Chondrocyte (in vitro differentiated cells): ENCODE results near the gene ZDHHC21. TPM values are rescaled to one million over a fixed set of nuclear protein-coding genes. Genes with fewer than 3 reads are reported as not detected.

ENCODE experiments used
- DNase-seq: peaks from one replicate; pipeline ENCODE4 v3.0.0; 2021; ENCODE audit warnings: mixed read lengths, low spot score
- H3K27ac Mint-ChIP-seq: one replicate; pipeline ENCODE4 v1.8.0; 2021; ENCODE audit warnings: mild to moderate bottlenecking, moderate library complexity, mixed read lengths; ENCODE audit not compliant: unreplicated experiment
- H3K27me3 Mint-ChIP-seq: 2 replicates; pipeline ENCODE4 v1.8.0; 2021; ENCODE audit warnings: low read depth, mixed read lengths
- H3K36me3 Mint-ChIP-seq: 2 replicates; pipeline ENCODE4 v1.8.0; 2021; ENCODE audit warnings: low read depth, mixed read lengths
- H3K4me1 Mint-ChIP-seq: 2 replicates; pipeline ENCODE4 v1.8.0; 2021; ENCODE audit warnings: low read depth, mild to moderate bottlenecking, mixed read lengths
- H3K4me3 Mint-ChIP-seq: one replicate; pipeline ENCODE4 v1.8.0; 2021; ENCODE audit warnings: mild to moderate bottlenecking, moderate library complexity, mixed read lengths; ENCODE audit not compliant: unreplicated experiment
- H3K9me3 Mint-ChIP-seq: 2 replicates; pipeline ENCODE4 v1.8.0; 2021; ENCODE audit warnings: low read depth, mixed read lengths
- total RNA-seq: library from RNA; stranded (reverse); gene quantifications from 3 replicates; pipeline ENCODE4 v1.2.1, GENCODE V29; 2021
- TF ChIP-seq, protein P1 (sequence below): fragments of 200-600 bp; sonication (generic); IDR thresholded peaks from 2 replicates; pipeline ENCODE4 v1.5.0; 2021; ENCODE audit warnings: antibody characterized with exemption, mild to moderate bottlenecking, moderate library complexity

ZDHHC21 gene
- total RNA-seq, 1 donor from 2014 or later: 11.4 TPM

DNA sequence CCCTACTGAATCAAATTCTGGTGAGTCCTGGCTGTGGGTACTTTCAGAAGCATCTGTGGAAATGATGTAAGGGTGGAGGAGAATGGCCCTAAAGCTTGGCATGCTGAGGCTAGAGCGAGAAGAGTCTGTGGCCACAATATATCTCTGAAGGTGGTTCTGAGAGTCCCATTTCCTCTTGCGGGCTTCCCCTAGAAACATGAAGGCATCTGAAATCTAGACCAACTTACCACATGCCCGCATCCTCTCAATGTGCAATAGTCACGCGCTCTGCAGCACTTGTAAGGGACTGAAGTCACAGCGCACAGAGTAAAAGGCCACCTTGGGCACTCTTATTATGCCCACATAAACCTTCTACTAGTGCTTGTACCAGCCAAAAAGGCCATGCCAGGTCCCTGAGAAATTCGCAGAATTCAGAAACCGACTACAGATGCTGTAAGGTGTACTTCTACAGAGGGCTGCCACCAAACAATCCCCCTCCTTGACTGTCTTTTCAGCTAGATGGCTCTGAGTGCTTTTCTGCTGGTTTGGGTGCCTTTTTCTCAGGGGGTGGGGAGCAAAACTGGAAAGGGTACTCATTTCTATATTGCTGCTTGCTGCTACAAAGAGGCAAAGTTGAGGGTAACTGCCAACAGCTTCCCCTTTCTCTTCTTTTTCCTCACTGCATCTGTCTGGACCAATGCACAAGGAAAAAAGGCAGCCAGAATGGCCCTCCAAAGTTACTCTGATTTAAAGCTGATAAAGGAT lies 107.3 kb downstream of the ZDHHC21 start:
- no peak overlapping the region for H3K27ac Mint-ChIP-seq
- H3K27me3 Mint-ChIP-seq: no peaks in the 10 kb centered on the region
- TF ChIP-seq, protein P1, sequence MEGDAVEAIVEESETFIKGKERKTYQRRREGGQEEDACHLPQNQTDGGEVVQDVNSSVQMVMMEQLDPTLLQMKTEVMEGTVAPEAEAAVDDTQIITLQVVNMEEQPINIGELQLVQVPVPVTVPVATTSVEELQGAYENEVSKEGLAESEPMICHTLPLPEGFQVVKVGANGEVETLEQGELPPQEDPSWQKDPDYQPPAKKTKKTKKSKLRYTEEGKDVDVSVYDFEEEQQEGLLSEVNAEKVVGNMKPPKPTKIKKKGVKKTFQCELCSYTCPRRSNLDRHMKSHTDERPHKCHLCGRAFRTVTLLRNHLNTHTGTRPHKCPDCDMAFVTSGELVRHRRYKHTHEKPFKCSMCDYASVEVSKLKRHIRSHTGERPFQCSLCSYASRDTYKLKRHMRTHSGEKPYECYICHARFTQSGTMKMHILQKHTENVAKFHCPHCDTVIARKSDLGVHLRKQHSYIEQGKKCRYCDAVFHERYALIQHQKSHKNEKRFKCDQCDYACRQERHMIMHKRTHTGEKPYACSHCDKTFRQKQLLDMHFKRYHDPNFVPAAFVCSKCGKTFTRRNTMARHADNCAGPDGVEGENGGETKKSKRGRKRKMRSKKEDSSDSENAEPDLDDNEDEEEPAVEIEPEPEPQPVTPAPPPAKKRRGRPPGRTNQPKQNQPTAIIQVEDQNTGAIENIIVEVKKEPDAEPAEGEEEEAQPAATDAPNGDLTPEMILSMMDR: no peak
- no peaks in the 10 kb centered on the region for H3K4me1 Mint-ChIP-seq
- H3K36me3 Mint-ChIP-seq: peaks cover 6% of the 10 kb centered on the region
- H3K9me3 Mint-ChIP-seq: peaks cover 19% of the 10 kb centered on the region
- H3K4me3 Mint-ChIP-seq: no peak overlapping the region
- no peak for DNase-seq

DNA sequence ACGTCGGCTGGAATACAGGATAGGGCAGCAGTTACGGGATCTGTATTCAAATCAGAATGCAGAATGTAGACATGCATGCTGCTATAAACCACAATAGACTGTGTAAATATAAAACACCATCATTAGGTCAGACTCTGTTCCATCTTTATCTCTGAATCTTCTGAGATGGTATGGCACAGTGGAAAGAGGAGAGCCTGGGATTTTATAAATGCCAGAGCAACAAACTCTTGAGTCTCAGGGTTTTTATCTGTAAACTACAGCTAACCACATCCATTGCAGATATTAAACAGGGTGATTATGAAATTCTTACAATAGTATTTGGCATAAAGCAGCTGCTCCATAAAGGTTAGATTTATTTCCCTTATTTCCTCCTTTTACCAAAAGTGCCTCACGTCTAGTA lies 108.7 kb downstream of the ZDHHC21 start:
- Mint-ChIP-seq H3K4me1 (no peaks in the 10 kb centered on the region), H3K27me3 (no peaks in the 10 kb centered on the region), H3K9me3 (peaks cover 19% of the 10 kb centered on the region), H3K4me3 (no peak overlapping the region), H3K36me3 (peaks cover 6% of the 10 kb centered on the region), H3K27ac (no peak overlapping the region)
- DNase-seq: no peak
- TF ChIP-seq, protein P1: no peak

DNA sequence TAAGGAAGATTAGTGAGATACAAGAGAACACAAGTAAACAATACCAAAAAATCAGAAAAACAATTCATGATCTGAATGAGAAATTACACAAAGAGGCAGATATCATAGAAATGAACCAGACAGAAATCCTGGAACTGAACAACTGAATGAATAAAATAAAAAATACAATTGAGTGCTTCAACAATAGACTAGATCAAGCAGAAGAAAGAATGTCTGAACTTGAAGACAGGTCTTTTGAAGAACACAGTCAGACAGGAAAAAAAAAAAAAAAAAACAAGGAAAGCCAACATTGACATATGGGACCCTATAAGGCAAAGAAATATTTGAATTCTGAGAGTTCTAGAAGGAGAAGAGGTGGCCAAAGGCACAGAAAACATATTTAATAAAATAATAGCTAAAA lies 115.2 kb downstream of the ZDHHC21 start:
- TF ChIP-seq, protein P1: no peak
- H3K27ac Mint-ChIP-seq: no peak overlapping the region
- H3K27me3 Mint-ChIP-seq: no peaks in the 10 kb centered on the region
- H3K36me3 Mint-ChIP-seq: peaks cover 4% of the 10 kb centered on the region
- H3K4me1 Mint-ChIP-seq: no peaks in the 10 kb centered on the region
- peaks cover 33% of the 10 kb centered on the region for H3K9me3 Mint-ChIP-seq
- no peak for DNase-seq
- no peak overlapping the region for H3K4me3 Mint-ChIP-seq

DNA sequence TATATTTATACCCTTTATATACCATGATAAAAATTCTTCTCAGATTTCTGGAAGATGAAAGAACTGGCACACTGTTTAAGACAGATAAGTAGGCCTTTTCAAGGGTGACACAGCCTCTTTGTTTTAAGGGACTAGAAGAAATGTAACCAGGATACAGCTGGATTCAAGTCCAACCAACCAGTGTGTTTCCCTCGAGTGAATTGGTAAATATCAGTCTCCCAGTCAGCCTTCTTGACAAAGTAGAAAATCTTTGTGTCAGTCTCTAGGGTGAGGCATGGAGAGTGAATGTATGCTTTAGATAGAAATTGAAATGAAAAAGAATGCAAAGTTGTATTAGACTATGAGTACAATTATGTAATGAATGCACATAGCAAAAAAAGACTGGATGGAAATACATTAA lies 119.1 kb downstream of the ZDHHC21 start:
- Mint-ChIP-seq H3K9me3 (peaks cover 30% of the 10 kb centered on the region), H3K4me1 (no peaks in the 10 kb centered on the region), H3K27ac (no peak overlapping the region), H3K27me3 (no peaks in the 10 kb centered on the region), H3K36me3 (peaks cover 12% of the 10 kb centered on the region), H3K4me3 (no peak overlapping the region)
- TF ChIP-seq, protein P1: no peak
- no peak for DNase-seq

DNA sequence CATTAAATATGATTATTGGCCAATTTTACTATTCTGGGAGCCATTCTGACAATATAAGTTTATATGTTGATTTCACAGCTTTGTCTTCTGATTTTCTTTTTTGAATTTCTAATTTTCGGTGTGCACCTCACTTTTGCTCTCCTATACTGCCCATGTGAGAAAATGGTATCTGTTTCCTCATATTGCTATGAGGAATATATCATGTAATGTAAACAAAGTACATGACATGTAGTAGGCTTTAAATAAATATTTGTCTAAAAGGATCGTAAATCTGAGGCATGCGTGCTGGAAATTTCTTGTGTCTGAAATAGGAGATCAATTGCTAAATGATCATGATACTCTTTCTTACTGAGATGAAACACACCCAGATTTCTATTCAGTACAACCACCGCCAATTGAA lies 119.9 kb downstream of the ZDHHC21 start:
- Mint-ChIP-seq H3K4me3 (no peak overlapping the region), H3K4me1 (no peaks in the 10 kb centered on the region)

More for the DNA sequence above, 119.9 kb downstream of the ZDHHC21 start:
- H3K27ac Mint-ChIP-seq: no peak overlapping the region
- TF ChIP-seq, protein P1: no peak
- H3K36me3 Mint-ChIP-seq: peaks cover 10% of the 10 kb centered on the region
- H3K9me3 Mint-ChIP-seq: peaks cover 24% of the 10 kb centered on the region
- no peaks in the 10 kb centered on the region for H3K27me3 Mint-ChIP-seq
- DNase-seq: no peak
